B cell (primary cell): ENCODE results near the gene ZNF609. TPM values are rescaled to one million over a fixed set of nuclear protein-coding genes. Genes with fewer than 3 reads are reported as not detected.

ENCODE experiments used
- ATAC-seq: fragments of 200-7000 bp; cut with Tn5 transposase; one replicate; pipeline ENCODE4 v1.10.0; 2021; ENCODE audit warnings: low read depth, mild to moderate bottlenecking, moderate number of reproducible peaks, moderate library complexity
- CTCF ChIA-PET: fragments of 350-600 bp; sonication (Branson Sonifier 250); formaldehyde crosslinking; loops from one replicate; lab custom pipeline; 2021; ENCODE audit warnings: antibody characterized with exemption, inconsistent platforms; lab: Charles Lee
- POLR2A ChIA-PET: fragments of 350-600 bp; sonication (Branson Sonifier 250); formaldehyde crosslinking; loops from one replicate; lab custom pipeline; 2021; ENCODE audit warnings: antibody characterized with exemption; lab: Charles Lee
- DNase-seq: peaks from one replicate; pipeline ENCODE4 v3.0.0; 2013
- H2AFZ ChIP-seq: 2 replicates; pipeline ENCODE4 v1.6.1; 2012; ENCODE audit warnings: mild to moderate bottlenecking, low read depth, low read length; ENCODE audit not compliant: insufficient read depth, poor library complexity, severe bottlenecking
- H3K27ac ChIP-seq, 2 donors: 1 replicate in 1 of 2; 2 replicates in 1 of 2; pipeline ENCODE4 v1.5.1; 2012 to 2013; ENCODE audit warnings: low read length in 2 of 2, mild to moderate bottlenecking in 2 of 2, moderate library complexity in 1 of 2
- H3K27me3 ChIP-seq, 4 experiments: fragments of 200-600 bp in 1 of 4; sonication (generic) in 1 of 4; replicated peaks in 1 of 4; 1 replicate in 2 of 4; 2 replicates in 2 of 4; pipeline versions ENCODE4 v1.6.1 to v1.7.0; 2013 to 2016; ENCODE audit warnings: low read length in 3 of 4, mild to moderate bottlenecking in 2 of 4, mixed read lengths in 1 of 4, moderate library complexity in 1 of 4; ENCODE audit not compliant: insufficient read depth in 4 of 4, control insufficient read depth in 3 of 4; ENCODE audit errors: control extremely low read depth in 1 of 4
- H3K36me3 ChIP-seq, 2 experiments: replicated peaks in 1 of 2; 1 replicate in 1 of 2; 2 replicates in 1 of 2; pipeline versions ENCODE4 v1.6.1 to v1.7.1; 2013; ENCODE audit warnings: low read length in 1 of 2; ENCODE audit not compliant: insufficient read depth in 2 of 2, control insufficient read depth in 1 of 2; ENCODE audit errors: control extremely low read depth in 1 of 2, extremely low read depth in 1 of 2
- H3K4me1 ChIP-seq, 2 donors: fragments of 200-600 bp in 1 of 2; sonication (generic) in 1 of 2; 1 replicate in 1 of 2; 2 replicates in 1 of 2; pipeline versions ENCODE4 v1.5.1 to v1.6.1; 2013 to 2017; ENCODE audit warnings: low read length in 2 of 2; ENCODE audit not compliant: control insufficient read depth in 2 of 2, insufficient read depth in 2 of 2
- H3K4me2 ChIP-seq: replicated peaks from 2 replicates; pipeline ENCODE3; 2012; ENCODE audit warnings: mild to moderate bottlenecking, low read depth, low read length; ENCODE audit not compliant: poor library complexity, severe bottlenecking
- H3K4me3 ChIP-seq, 5 experiments: fragments of 200-600 bp in 1 of 5; sonication (generic) in 1 of 5; 1 replicate in 3 of 5; 2 replicates in 2 of 5; pipeline versions ENCODE4 v1.5.1 to v1.7.0; 2011 to 2016; ENCODE audit warnings: low read length in 4 of 5, mild to moderate bottlenecking in 4 of 5, low read depth in 2 of 5, control low read depth in 1 of 5, moderate library complexity in 1 of 5; ENCODE audit not compliant: insufficient read depth in 1 of 5; ENCODE audit errors: control extremely low read depth in 1 of 5, extremely low read depth in 1 of 5
- H3K79me2 ChIP-seq: fragments of 200-600 bp; sonication (generic); one replicate; pipeline ENCODE4 v1.6.0; 2016; ENCODE audit warnings: low read length; ENCODE audit not compliant: control insufficient read depth, insufficient read depth
- H3K9ac ChIP-seq: fragments of 200-600 bp; sonication (generic); 2 replicates; pipeline ENCODE4 v1.6.1; 2017; ENCODE audit warnings: mild to moderate bottlenecking, low read length, moderate library complexity
- H3K9me3 ChIP-seq, 3 donors: one replicate each; pipeline versions ENCODE4 v1.6.1 to v1.7.1; 2013; ENCODE audit warnings: low read length in 2 of 3; ENCODE audit not compliant: control insufficient read depth in 2 of 3, insufficient read depth in 1 of 3; ENCODE audit errors: control extremely low read depth in 1 of 3
- H4K20me1 ChIP-seq: 2 replicates; pipeline ENCODE4 v1.6.0; 2012; ENCODE audit warnings: mild to moderate bottlenecking, low read length; ENCODE audit not compliant: insufficient read depth, control insufficient read depth, poor library complexity, severe bottlenecking
- H3K27ac Mint-ChIP-seq: one replicate; pipeline ENCODE4 v1.8.0; 2021; ENCODE audit warnings: mixed read lengths
- H3K27me3 Mint-ChIP-seq: one replicate; pipeline ENCODE4 v1.8.0; 2021; ENCODE audit warnings: mixed read lengths
- H3K4me1 Mint-ChIP-seq: one replicate; pipeline ENCODE4 v1.8.0; 2021; ENCODE audit warnings: mixed read lengths
- H3K4me3 Mint-ChIP-seq: one replicate; pipeline ENCODE4 v1.8.0; 2021; ENCODE audit warnings: mixed read lengths
- H3K9me3 Mint-ChIP-seq: one replicate; pipeline ENCODE4 v1.8.0; 2022; ENCODE audit warnings: mixed read lengths; ENCODE audit not compliant: insufficient read depth
- EZH2 ChIP-seq: IDR thresholded peaks from 2 replicates; pipeline ENCODE4 v1.6.1; 2012; ENCODE audit warnings: borderline replicate concordance, low read depth, mild to moderate bottlenecking, moderate library complexity, low read length; ENCODE audit not compliant: insufficient read depth, poor library complexity, severe bottlenecking
- WGBS: methylation state at CpG from one replicate; pipeline ENCODE4 v1.1.5; 2013; ENCODE audit warnings: missing lambda C conversion rate; ENCODE audit not compliant: insufficient coverage; 5-methylcytosine and 5-hydroxymethylcytosine counted together
- intact Hi-C: fragments of 100-400 bp; cut with micrococcal nuclease; formaldehyde crosslinking; loops from one replicate; pipeline ENCODE4 v1.10.0; 2022
- polyA plus RNA-seq: library from polyadenylated mRNA; depleted of rRNA; stranded (reverse); fragments of >200 nt; gene quantifications from 2 replicates; pipeline ENCODE4 v1.2.3, GENCODE V29; 2012
- total RNA-seq, 2 donors: library from RNA; stranded (reverse); fragments of 120-200 nt in 1 of 2; gene quantifications; 1 replicate in 1 of 2; 2 replicates in 1 of 2; pipeline versions ENCODE4 v1.2.3 to v1.2.4, GENCODE V29; 2013 to 2022
- TF ChIP-seq, protein P1 (sequence below): fragments of 200-600 bp; IDR thresholded peaks from one replicate; pipeline ENCODE4 v1.8.0; 2022; ENCODE audit warnings: antibody characterized with exemption, mild to moderate bottlenecking

ZNF609 gene
- total and polyA plus RNA-seq, 2 donors (not counting 1 experiment from before 2014, with no cell fraction given) = 5.8 to 32.9 TPM

DNA sequence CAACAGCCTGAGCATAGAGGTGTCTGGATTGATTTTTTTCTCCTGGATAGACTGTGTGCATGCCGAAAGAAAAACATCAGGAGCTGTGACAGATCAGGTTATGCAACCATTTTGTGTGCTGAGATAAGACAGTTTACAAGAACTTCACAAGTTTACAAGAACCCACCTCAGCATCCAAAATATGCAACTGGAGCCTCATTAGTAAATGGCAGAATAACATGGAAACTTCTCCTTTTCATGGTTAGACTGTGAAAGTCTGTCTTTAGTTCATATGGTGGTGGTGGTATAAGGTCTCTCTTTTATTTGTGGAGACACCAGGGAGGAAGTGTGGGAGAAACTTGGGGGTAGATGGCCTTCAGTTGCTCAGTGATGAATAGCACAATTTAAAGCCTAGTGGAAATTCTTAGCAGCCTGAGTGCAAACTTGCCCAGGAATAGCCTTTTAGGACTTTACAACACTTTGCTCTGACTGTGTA is 3.7 kb upstream of the ZNF609 start:
- TF ChIP-seq, protein P1, sequence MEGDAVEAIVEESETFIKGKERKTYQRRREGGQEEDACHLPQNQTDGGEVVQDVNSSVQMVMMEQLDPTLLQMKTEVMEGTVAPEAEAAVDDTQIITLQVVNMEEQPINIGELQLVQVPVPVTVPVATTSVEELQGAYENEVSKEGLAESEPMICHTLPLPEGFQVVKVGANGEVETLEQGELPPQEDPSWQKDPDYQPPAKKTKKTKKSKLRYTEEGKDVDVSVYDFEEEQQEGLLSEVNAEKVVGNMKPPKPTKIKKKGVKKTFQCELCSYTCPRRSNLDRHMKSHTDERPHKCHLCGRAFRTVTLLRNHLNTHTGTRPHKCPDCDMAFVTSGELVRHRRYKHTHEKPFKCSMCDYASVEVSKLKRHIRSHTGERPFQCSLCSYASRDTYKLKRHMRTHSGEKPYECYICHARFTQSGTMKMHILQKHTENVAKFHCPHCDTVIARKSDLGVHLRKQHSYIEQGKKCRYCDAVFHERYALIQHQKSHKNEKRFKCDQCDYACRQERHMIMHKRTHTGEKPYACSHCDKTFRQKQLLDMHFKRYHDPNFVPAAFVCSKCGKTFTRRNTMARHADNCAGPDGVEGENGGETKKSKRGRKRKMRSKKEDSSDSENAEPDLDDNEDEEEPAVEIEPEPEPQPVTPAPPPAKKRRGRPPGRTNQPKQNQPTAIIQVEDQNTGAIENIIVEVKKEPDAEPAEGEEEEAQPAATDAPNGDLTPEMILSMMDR = no peak
- no peak for TF ChIP-seq EZH2
- H3K9me3 ChIP-seq = no peaks in the 10 kb centered on the region
- H3K79me2 ChIP-seq = peaks cover 6% of the 10 kb centered on the region
- H2AFZ ChIP-seq = no peak overlapping the region
- H3K4me2 ChIP-seq = peak overlapping the region; percentile 52
- H4K20me1 ChIP-seq = no peaks in the 10 kb centered on the region
- WGBS = no CpG with 5 or more reads among the region's 1 CpG
- H3K27me3 ChIP-seq = no peaks in the 10 kb centered on the region
- no peaks in the 10 kb centered on the region for H3K36me3 ChIP-seq
- H3K4me1 Mint-ChIP-seq = peaks cover 36% of the 10 kb centered on the region
- H3K4me1 ChIP-seq = peaks cover 32 to 34% of the 10 kb centered on the region in 2 donors
- H3K4me3 ChIP-seq = no peak overlapping the region
- ATAC-seq (no peak), DNase-seq (no peak)
- H3K9ac ChIP-seq = no peak overlapping the region
- no peak overlapping the region for H3K27ac Mint-ChIP-seq
- POLR2A ChIA-PET = no interaction called here
- H3K27ac ChIP-seq = no peak overlapping the region
- H3K27me3 Mint-ChIP-seq = no peaks in the 10 kb centered on the region
- intact Hi-C loops = no loop called here
- H3K9me3 Mint-ChIP-seq = no peaks in the 10 kb centered on the region
- CTCF ChIA-PET = interaction anchor here (1.2 to 1.3 kb wide), 2 partner anchors 29 to 196 kb away, joined by 3 to 4 read pairs; no protein-coding TSS in a partner anchor
- no peak overlapping the region for H3K4me3 Mint-ChIP-seq

DNA sequence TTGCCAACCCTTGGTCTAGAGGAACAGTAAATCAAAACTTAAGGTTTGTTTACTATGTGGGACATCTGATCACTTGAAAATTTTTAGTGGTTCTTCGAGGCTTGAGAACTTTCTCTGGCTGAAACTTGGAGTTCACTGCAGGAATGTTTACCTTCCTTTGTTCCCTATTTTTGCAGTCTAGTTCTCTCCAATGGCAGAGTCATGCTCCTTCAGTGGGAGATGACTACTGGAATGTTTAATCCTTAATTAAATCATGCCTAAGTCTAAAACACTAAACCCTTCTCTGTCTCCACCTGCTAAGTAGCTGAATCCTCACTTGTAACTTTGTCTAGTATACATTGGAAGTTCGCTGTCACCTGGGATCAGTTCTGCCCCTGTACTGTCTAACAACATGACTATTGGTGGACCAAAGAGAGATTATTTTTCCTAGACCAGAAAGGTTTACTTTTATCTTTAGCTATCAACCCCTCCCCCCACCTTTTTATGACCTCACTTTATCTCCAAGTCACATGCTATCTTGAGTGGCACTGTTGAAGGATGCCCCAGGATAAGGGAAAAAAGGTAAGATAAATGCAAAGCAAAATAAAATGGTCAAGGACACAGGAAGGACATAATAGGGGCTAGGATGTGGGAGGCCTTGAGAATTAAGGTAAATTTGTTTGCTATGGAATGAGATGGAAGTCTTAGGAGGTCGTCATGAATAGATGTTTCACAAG is 1.2 kb upstream of the ZNF609 start:
- H3K9me3 ChIP-seq = no peaks in the 10 kb centered on the region
- H3K4me1 Mint-ChIP-seq = peaks cover 56% of the 10 kb centered on the region
- ChIA-PET CTCF (interaction anchor here (0.5 to 2.4 kb wide), 3 partner anchors 71 to 193 kb away, joined by 4 to 6 read pairs (median 4); partner anchors contain the start of gene TRIP4), POLR2A (no interaction called here)
- TF ChIP-seq, protein P1 = no peak
- TF ChIP-seq EZH2 = no peak
- H3K4me3 ChIP-seq = no peak overlapping the region
- H3K27ac ChIP-seq = no peak overlapping the region
- ATAC-seq = no peak
- intact Hi-C loops = no loop called here
- H3K9me3 Mint-ChIP-seq = no peaks in the 10 kb centered on the region
- no peak for DNase-seq
- H4K20me1 ChIP-seq = peaks cover 5% of the 10 kb centered on the region
- no peaks in the 10 kb centered on the region for H3K27me3 ChIP-seq
- no peaks in the 10 kb centered on the region for H3K36me3 ChIP-seq
- no peaks in the 10 kb centered on the region for H3K27me3 Mint-ChIP-seq
- H3K4me3 Mint-ChIP-seq = peak overlapping the region; percentile 86
- H3K79me2 ChIP-seq = peaks cover 31% of the 10 kb centered on the region
- H3K4me2 ChIP-seq = peak overlapping the region; percentile 92
- peaks cover 50 to 51% of the 10 kb centered on the region in 2 donors for H3K4me1 ChIP-seq
- no peak overlapping the region for H2AFZ ChIP-seq
- no peak overlapping the region for H3K9ac ChIP-seq
- 67% methylated on average over 1 of the region's 3 CpGs for WGBS
- peak overlapping the region; percentile 74 for H3K27ac Mint-ChIP-seq
